Gastrocnemius medialis (tissue), 4 donors: ENCODE results near the gene PRKN.

Experiments
- POLR2A ChIP-seq, 2 donors: fragments of 450-650 bp; IDR thresholded peaks; one replicate each; pipeline ENCODE4 v1.6.1; 2017; ENCODE audit warnings: antibody characterized with exemption in 2 of 2, mild to moderate bottlenecking in 2 of 2, moderate library complexity in 2 of 2
- TF ChIP-seq, protein P1 (sequence below), 5 experiments: fragments of 450-650 bp in 3 of 5; fragments of 200-600 bp in 2 of 5; sonication (generic) in 2 of 5; IDR thresholded peaks in 4 of 5; conservative IDR thresholded peaks in 1 of 5; 1 replicate in 4 of 5; 2 replicates in 1 of 5; pipeline ENCODE4 v1.5.1; 2016 to 2019; ENCODE audit warnings: antibody characterized with exemption in 5 of 5, mild to moderate bottlenecking in 3 of 5, moderate library complexity in 3 of 5

DNA sequence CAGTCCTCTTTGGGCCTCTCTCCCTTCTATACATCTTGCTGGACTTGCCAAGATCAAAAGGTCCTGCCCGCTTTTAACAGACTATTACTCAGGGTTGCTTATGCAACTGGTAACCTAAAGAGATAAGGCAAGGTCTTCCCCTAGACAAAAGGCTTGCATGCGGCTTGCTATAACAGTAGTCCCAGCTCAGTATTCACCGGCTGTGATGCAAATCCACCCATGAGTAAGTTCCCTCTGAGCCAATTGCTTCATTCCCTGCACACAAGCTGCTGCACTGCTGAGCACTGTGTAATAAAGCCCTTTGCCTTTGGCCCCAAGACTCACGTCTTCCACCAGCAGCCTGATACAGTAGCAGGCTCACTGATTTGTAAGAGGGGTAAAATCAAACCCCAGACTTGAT lies 363.8 kb downstream of the PRKN start:
- TF ChIP-seq, protein P1, sequence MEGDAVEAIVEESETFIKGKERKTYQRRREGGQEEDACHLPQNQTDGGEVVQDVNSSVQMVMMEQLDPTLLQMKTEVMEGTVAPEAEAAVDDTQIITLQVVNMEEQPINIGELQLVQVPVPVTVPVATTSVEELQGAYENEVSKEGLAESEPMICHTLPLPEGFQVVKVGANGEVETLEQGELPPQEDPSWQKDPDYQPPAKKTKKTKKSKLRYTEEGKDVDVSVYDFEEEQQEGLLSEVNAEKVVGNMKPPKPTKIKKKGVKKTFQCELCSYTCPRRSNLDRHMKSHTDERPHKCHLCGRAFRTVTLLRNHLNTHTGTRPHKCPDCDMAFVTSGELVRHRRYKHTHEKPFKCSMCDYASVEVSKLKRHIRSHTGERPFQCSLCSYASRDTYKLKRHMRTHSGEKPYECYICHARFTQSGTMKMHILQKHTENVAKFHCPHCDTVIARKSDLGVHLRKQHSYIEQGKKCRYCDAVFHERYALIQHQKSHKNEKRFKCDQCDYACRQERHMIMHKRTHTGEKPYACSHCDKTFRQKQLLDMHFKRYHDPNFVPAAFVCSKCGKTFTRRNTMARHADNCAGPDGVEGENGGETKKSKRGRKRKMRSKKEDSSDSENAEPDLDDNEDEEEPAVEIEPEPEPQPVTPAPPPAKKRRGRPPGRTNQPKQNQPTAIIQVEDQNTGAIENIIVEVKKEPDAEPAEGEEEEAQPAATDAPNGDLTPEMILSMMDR (IDR thresholded peaks at IDR 0.05 in 4 of 5, conservative IDR thresholded peaks at IDR 0.05 in 1 of 5), result no peak
- no peak for TF ChIP-seq POLR2A (IDR thresholded peaks at IDR 0.05)
